HG03103 (cell line): ENCODE measurements around the gene ANKRD62.
"Not testable (repeated sequence)": the region's sequence is repeated elsewhere in the genome, so short reads cannot be mapped to it uniquely, and the experiment has no call there.

Experiments used
- ATAC-seq: cut with Tn5 transposase; IDR thresholded peaks from one replicate; pipeline ENCODE4 v1.9.1; 2021; ENCODE audit warnings: low read depth; ENCODE audit not compliant: unreplicated experiment

The ANKRD62 gene

GRCh38 chr18:12065397-12065796 is 28.2 kb upstream of the ANKRD62 start:
- no peak for ATAC-seq

GRCh38 chr18:12066910-12067511 is 26.6 kb upstream of the ANKRD62 start:
- no peak for ATAC-seq

- no peak for ATAC-seq
Observed at GRCh38 chr18:12067671-12068070, 26.0 kb upstream of the ANKRD62 start.

- ATAC-seq = not testable (repeated sequence)
Observed at GRCh38 chr18:12068316-12068949, 25.2 kb upstream of the ANKRD62 start.

- ATAC-seq = no peak
Observed at GRCh38 chr18:12068950-12069320, 24.7 kb upstream of the ANKRD62 start.

GRCh38 chr18:12071066-12071465 is 22.6 kb upstream of the ANKRD62 start:
- not testable (repeated sequence) for ATAC-seq

- no peak for ATAC-seq
Observed at GRCh38 chr18:12072996-12073395, 20.6 kb upstream of the ANKRD62 start.

GRCh38 chr18:12074736-12075135 is 18.9 kb upstream of the ANKRD62 start:
- ATAC-seq = no peak

- no peak for ATAC-seq
Observed at GRCh38 chr18:12076424-12077140, 17.1 kb upstream of the ANKRD62 start.

GRCh38 chr18:12077994-12078393 is 15.6 kb upstream of the ANKRD62 start:
- ATAC-seq = not testable (repeated sequence)

- no peak for ATAC-seq
Observed at GRCh38 chr18:12079491-12080237, 14.0 kb upstream of the ANKRD62 start.

- no peak for ATAC-seq
Observed at GRCh38 chr18:12085136-12085535, 8.5 kb upstream of the ANKRD62 start.

GRCh38 chr18:12085786-12086185 is 7.9 kb upstream of the ANKRD62 start:
- no peak for ATAC-seq

- no peak for ATAC-seq
Observed at GRCh38 chr18:12086249-12086648, 7.4 kb upstream of the ANKRD62 start.

- ATAC-seq = no peak
Observed at GRCh38 chr18:12086677-12087470, 6.8 kb upstream of the ANKRD62 start.

GRCh38 chr18:12087471-12088025 is 6.1 kb upstream of the ANKRD62 start:
- no peak for ATAC-seq

- ATAC-seq = no peak
Observed at GRCh38 chr18:12088096-12088495, 5.5 kb upstream of the ANKRD62 start.

GRCh38 chr18:12088731-12089375 is 4.8 kb upstream of the ANKRD62 start:
- no peak for ATAC-seq

- no peak for ATAC-seq
Observed at GRCh38 chr18:12091538-12092141, 2.0 kb upstream of the ANKRD62 start.
